LNCaP clone FGC (cell line): ENCODE data around the gene PDE9A.

ENCODE experiments used
- DNase-seq: peaks from one replicate; pipeline ENCODE4 v3.0.0-alpha.2; 2011; ENCODE audit warnings: low read depth
- H3K4me3 ChIP-seq: 2 replicates; pipeline ENCODE4 v1.5.1; 2011; ENCODE audit warnings: mild to moderate bottlenecking, low read depth, low read length, control low read depth
- CTCF ChIP-seq: IDR thresholded peaks from 2 replicates; pipeline ENCODE4 v1.5.1; 2012; ENCODE audit warnings: mild to moderate bottlenecking; ENCODE audit not compliant: control insufficient read depth, insufficient read depth; ENCODE audit errors: extremely low read depth

The PDE9A gene

GRCh38 chr21:42629933-42630589 lies 23.4 kb upstream of the PDE9A start:
- DNase-seq, result no peak
- TF ChIP-seq CTCF, result no peak

GRCh38 chr21:42630626-42631025 lies 22.8 kb upstream of the PDE9A start:
- DNase-seq, result no peak
- TF ChIP-seq CTCF, result no peak

More at GRCh38 chr21:42629933-42630589, 23.4 kb upstream of the PDE9A start:
- no peak overlapping the region for H3K4me3 ChIP-seq

GRCh38 chr21:42631142-42631541 lies 22.3 kb upstream of the PDE9A start:
- H3K4me3 ChIP-seq, result no peak overlapping the region
- TF ChIP-seq CTCF, result no peak
- DNase-seq, result no peak

More at GRCh38 chr21:42630626-42631025, 22.8 kb upstream of the PDE9A start:
- no peak overlapping the region for H3K4me3 ChIP-seq

GRCh38 chr21:42632336-42632751 lies 21.1 kb upstream of the PDE9A start:
- no peak overlapping the region for H3K4me3 ChIP-seq
- DNase-seq, result no peak
- no peak for TF ChIP-seq CTCF

- DNase-seq, result no peak
- TF ChIP-seq CTCF, result no peak
- H3K4me3 ChIP-seq, result no peak overlapping the region
Observed at GRCh38 chr21:42632771-42633690, 20.4 kb upstream of the PDE9A start.

- no peak overlapping the region for H3K4me3 ChIP-seq
- TF ChIP-seq CTCF, result no peak
- DNase-seq, result no peak
Observed at GRCh38 chr21:42633858-42634257, 19.6 kb upstream of the PDE9A start.
